OCI-LY3 (cell line): Measurements from ENCODE around the gene SLC37A1.

ENCODE experiments used
- H2AFZ ChIP-seq: fragments of 200-600, 300-600 bp; shearing (Covaris generic); 2 replicates; pipeline ENCODE4 v1.6.0; 2014; ENCODE audit warnings: antibody characterized with exemption, low read depth, low read length
- H3K27ac ChIP-seq: fragments of 200-600, 300-600 bp; sonication (generic); 2 replicates; pipeline ENCODE4 v1.5.1; 2014; ENCODE audit warnings: mild to moderate bottlenecking, low read length, moderate library complexity, mixed read lengths
- H3K27me3 ChIP-seq: fragments of 200-600, 300-600 bp; sonication (generic); 2 replicates; pipeline ENCODE4 v1.6.1; 2014; ENCODE audit warnings: low read depth, low read length, mixed read lengths
- H3K36me3 ChIP-seq: fragments of 200-600, 300-600 bp; sonication (generic); replicated peaks from 2 replicates; pipeline ENCODE3; 2014; ENCODE audit warnings: low read depth, low read length, mixed read lengths
- H3K4me1 ChIP-seq: fragments of 300-600, 200-600 bp; sonication (generic); 2 replicates; pipeline ENCODE4 v1.6.1; 2014; ENCODE audit warnings: low read length, mixed read lengths
- H3K4me2 ChIP-seq: fragments of 200-600, 300-600 bp; sonication (generic); 2 replicates; pipeline ENCODE4 v1.6.1; 2014; ENCODE audit warnings: low read length, mixed read lengths
- H3K4me3 ChIP-seq: fragments of 300-600, 200-600 bp; sonication (generic); 2 replicates; pipeline ENCODE4 v1.5.1; 2014; ENCODE audit warnings: antibody characterized with exemption, mild to moderate bottlenecking, low read length, moderate library complexity
- H3K79me2 ChIP-seq: fragments of 300-600, 200-600 bp; shearing (Covaris generic); 2 replicates; pipeline ENCODE4 v1.6.1; 2014; ENCODE audit warnings: mild to moderate bottlenecking, low read length, mixed read lengths
- H3K9ac ChIP-seq: fragments of 300-600, 200-600 bp; shearing (Covaris generic); 2 replicates; pipeline ENCODE4 v1.6.0; 2014; ENCODE audit warnings: mild to moderate bottlenecking, low read length, moderate library complexity
- H3K9me3 ChIP-seq: fragments of 200-600, 300-600 bp; shearing (Covaris generic); 2 replicates; pipeline ENCODE4 v1.6.1; 2014; ENCODE audit warnings: low read length, mixed read lengths; ENCODE audit not compliant: insufficient read depth
- H4K20me1 ChIP-seq: fragments of 200-600, 300-600 bp; sonication (generic); 2 replicates; pipeline ENCODE4 v1.6.1; 2016; ENCODE audit warnings: low read length, mixed read lengths; ENCODE audit not compliant: insufficient read depth
- EZH2phosphoT487 ChIP-seq: fragments of 200-600 bp; shearing (Covaris generic); IDR thresholded peaks from 2 replicates; pipeline ENCODE4 v1.6.1; 2018; ENCODE audit warnings: antibody characterized with exemption, mixed run types, low read depth
- TF ChIP-seq, protein P1 (sequence below): fragments of 200-600, 300-600 bp; sonication (generic); IDR thresholded peaks from 2 replicates; pipeline ENCODE4 v1.5.1; 2014; ENCODE audit warnings: antibody characterized with exemption, low read length, low read depth

Gene SLC37A1

DNA sequence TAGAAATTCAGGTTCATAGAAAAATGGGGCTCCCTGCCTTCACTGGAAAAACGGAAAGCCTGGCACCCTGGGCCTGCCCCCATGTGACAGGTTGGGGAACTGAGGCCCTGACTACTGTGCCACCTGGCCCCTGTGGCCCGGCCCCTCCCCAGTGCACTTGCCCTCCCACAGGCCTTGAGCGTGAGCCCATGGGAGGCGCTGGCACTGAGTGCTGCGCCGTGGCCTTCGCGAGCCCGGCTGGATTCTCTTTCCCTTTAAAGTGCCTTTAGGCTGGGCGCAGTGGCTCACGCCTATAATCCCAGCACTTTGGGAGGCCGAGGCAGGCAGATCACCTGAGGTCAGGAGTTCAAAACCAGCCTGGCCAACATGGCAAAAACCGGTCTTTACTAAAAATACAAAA lies 45.7 kb downstream of the SLC37A1 start:
- Histone ChIP-seq H3K36me3 (peaks cover 2% of the 10 kb centered on the region), H3K4me3 (no peak overlapping the region), H3K79me2 (no peaks in the 10 kb centered on the region), H3K27me3 (no peaks in the 10 kb centered on the region), H4K20me1 (no peaks in the 10 kb centered on the region), H3K27ac (no peak overlapping the region), H3K4me1 (no peaks in the 10 kb centered on the region), H2AFZ (no peak overlapping the region), H3K9ac (no peak overlapping the region), H3K9me3 (no peaks in the 10 kb centered on the region), H3K4me2 (no peak overlapping the region)
- TF ChIP-seq, protein P1, sequence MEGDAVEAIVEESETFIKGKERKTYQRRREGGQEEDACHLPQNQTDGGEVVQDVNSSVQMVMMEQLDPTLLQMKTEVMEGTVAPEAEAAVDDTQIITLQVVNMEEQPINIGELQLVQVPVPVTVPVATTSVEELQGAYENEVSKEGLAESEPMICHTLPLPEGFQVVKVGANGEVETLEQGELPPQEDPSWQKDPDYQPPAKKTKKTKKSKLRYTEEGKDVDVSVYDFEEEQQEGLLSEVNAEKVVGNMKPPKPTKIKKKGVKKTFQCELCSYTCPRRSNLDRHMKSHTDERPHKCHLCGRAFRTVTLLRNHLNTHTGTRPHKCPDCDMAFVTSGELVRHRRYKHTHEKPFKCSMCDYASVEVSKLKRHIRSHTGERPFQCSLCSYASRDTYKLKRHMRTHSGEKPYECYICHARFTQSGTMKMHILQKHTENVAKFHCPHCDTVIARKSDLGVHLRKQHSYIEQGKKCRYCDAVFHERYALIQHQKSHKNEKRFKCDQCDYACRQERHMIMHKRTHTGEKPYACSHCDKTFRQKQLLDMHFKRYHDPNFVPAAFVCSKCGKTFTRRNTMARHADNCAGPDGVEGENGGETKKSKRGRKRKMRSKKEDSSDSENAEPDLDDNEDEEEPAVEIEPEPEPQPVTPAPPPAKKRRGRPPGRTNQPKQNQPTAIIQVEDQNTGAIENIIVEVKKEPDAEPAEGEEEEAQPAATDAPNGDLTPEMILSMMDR, result no peak
- no peak for TF ChIP-seq EZH2phosphoT487

DNA sequence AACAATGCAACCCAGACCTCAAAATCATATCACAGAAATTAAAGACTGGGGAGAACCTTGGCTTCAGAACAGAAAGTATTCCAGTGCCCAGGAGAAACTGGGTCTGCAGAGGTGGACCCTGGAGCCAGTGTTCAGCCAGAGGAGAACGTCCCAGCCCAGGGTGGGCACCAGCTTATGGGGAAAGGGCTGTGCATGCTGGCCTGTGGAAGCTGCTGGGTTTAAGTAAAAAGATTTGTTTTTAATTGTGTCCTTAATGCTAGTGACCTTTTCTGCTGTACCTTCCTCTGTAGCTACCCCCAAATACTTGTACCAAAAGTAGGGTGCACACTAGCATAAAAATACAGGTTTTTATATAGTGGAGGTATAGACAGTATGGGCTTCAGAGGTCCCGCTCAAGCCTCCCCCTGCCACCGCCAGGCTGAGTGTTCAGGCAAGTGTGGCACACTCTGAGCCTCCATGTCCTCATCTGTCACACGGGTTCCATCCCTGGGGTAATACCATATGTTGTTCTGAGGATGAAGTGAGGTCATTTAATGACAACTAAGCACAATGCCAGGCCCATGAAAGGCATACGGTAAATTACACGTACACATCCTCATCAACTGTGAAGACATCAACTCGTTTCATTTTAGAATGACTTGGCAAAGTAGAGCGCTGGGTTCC lies 47.0 kb downstream of the SLC37A1 start:
- Histone ChIP-seq H3K4me2 (no peak overlapping the region), H3K4me1 (no peaks in the 10 kb centered on the region), H3K27me3 (no peaks in the 10 kb centered on the region), H3K4me3 (no peak overlapping the region), H3K27ac (no peak overlapping the region), H3K9ac (no peak overlapping the region), H3K36me3 (peaks cover 2% of the 10 kb centered on the region), H3K79me2 (no peaks in the 10 kb centered on the region), H3K9me3 (no peaks in the 10 kb centered on the region), H4K20me1 (no peaks in the 10 kb centered on the region), H2AFZ (no peak overlapping the region)
- TF ChIP-seq EZH2phosphoT487, result no peak
- TF ChIP-seq, protein P1, result no peak

DNA sequence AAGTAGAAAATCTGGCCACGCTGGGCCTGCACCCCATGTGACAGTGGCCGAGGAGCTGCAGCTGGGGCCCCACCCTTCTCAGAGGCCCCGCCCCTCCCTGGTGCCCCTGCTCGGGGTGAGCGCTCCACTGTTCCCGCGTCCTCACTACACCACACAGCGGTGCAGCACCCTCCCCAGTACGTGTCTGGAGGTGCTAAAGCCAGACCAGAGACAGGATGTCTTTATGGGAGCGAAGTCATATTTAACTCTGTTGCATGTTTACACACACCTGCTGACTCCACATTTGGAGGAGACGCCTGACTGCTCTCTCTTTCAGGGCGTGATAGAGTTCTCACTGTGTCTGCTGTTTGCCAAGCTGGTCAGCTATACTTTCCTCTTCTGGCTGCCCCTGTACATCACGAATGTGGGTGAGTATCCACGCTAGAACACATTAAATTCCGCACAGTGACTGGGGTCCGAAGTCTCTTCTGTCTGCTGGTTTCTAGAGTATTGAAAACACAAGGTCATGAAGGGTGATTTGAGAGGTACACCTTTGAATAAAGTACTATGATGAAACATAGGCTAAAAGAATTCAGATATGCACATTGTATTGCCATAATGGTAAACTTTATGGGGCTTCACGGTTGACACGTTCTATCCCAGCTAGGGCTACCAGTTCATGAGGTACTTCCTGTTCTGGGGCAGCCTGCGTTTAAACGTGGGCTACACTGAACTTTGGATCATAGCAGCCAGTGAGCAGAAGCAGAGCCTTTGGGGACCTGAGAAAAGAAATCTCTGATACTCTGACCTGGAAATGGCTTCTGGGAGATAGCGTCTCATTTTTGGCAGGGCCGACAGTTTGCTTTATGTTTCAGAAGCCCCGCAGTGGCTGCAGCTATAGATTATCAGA lies 48.4 kb downstream of the SLC37A1 start:
- Histone ChIP-seq H3K27me3 (no peaks in the 10 kb centered on the region), H3K4me1 (no peaks in the 10 kb centered on the region)

DNA sequence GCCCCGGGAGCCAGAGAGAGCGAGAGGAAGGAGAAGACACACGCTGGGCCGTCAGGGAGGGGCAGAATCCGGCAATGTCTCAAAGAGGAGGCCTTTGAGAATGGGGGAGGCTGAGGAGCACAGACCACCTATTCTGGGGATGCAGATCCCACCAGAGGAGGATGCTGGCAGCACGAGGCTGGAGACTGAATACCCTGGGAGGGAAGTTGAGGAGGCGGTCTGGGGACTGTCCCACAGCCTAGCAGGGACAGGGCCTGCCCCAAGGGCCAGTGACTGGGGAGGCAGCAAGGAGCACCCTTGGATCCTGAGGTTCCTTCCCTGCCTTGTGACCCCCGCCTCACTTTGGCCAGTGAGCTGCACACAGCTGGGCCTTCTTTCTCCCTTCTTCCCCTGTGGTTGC lies 49.2 kb downstream of the SLC37A1 start:
- Histone ChIP-seq H3K9ac (no peak overlapping the region), H3K9me3 (no peaks in the 10 kb centered on the region)
- no peak for TF ChIP-seq EZH2phosphoT487
- TF ChIP-seq, protein P1, result no peak

More for the DNA sequence above, 48.4 kb downstream of the SLC37A1 start:
- Histone ChIP-seq H3K4me3 (no peak overlapping the region), H3K79me2 (no peaks in the 10 kb centered on the region), H3K9ac (no peak overlapping the region), H3K4me2 (no peak overlapping the region), H3K9me3 (no peaks in the 10 kb centered on the region), H4K20me1 (no peaks in the 10 kb centered on the region), H3K36me3 (peaks cover 2% of the 10 kb centered on the region), H2AFZ (no peak overlapping the region), H3K27ac (no peak overlapping the region)
- TF ChIP-seq, protein P1, result no peak
- TF ChIP-seq EZH2phosphoT487, result no peak

More for the DNA sequence above, 49.2 kb downstream of the SLC37A1 start:
- no peak overlapping the region for H3K4me2 ChIP-seq
- no peak overlapping the region for H3K4me3 ChIP-seq
- H4K20me1 ChIP-seq, result no peaks in the 10 kb centered on the region
- no peaks in the 10 kb centered on the region for H3K79me2 ChIP-seq
- no peak overlapping the region for H2AFZ ChIP-seq
- no peaks in the 10 kb centered on the region for H3K27me3 ChIP-seq
- H3K4me1 ChIP-seq, result no peaks in the 10 kb centered on the region
- H3K27ac ChIP-seq, result no peak overlapping the region
- peaks cover 2% of the 10 kb centered on the region for H3K36me3 ChIP-seq
